Naive thymus-derived CD4-positive, alpha-beta T cell (primary cell): ENCODE results near the gene FAM120B. TPM values are rescaled to one million over a fixed set of nuclear protein-coding genes. Genes with fewer than 3 reads are reported as not detected.
A peak's percentile ranks its signal among the peaks of the same experiment; 100 is the strongest.

ENCODE experiments used
- ATAC-seq: fragments of 150-1000 bp; cut with Tn5 transposase; 2 replicates; pipeline ENCODE4 v1.10.0; 2021; ENCODE audit warnings: mild to moderate bottlenecking, moderate library complexity
- CTCF ChIA-PET: fragments of 350-600 bp; sonication (Branson Sonifier 250); formaldehyde crosslinking; loops from one replicate; lab custom pipeline; 2021; ENCODE audit warnings: antibody characterized with exemption; lab: Charles Lee
- POLR2A ChIA-PET: fragments of 350-600 bp; sonication (Branson Sonifier 250); formaldehyde crosslinking; loops from one replicate; lab custom pipeline; 2021; ENCODE audit warnings: antibody characterized with exemption, inconsistent platforms; lab: Charles Lee
- DNase-seq, 9 donors: peaks; one replicate each; pipeline versions ENCODE4 v3.0.0 to v3.0.0-alpha.2; 2020 to 2022; ENCODE audit warnings: mixed read lengths in 1 of 9
- H3K27ac ChIP-seq: one replicate; pipeline ENCODE4 v1.7.0; 2013; ENCODE audit warnings: mild to moderate bottlenecking, low read depth, low read length, moderate library complexity
- H3K27me3 ChIP-seq, 2 donors: one replicate each; pipeline ENCODE4 v1.7.0; 2013; ENCODE audit warnings: low read length in 2 of 2, mild to moderate bottlenecking in 2 of 2, moderate library complexity in 2 of 2; ENCODE audit not compliant: control insufficient read depth in 2 of 2, insufficient read depth in 2 of 2
- H3K36me3 ChIP-seq, 3 experiments: 1 replicate in 2 of 3; 2 replicates in 1 of 3; pipeline ENCODE4 v1.7.0; 2013; ENCODE audit warnings: low read length in 3 of 3, mild to moderate bottlenecking in 3 of 3, moderate library complexity in 1 of 3; ENCODE audit not compliant: insufficient read depth in 3 of 3, control insufficient read depth in 2 of 3
- H3K4me1 ChIP-seq, 2 donors: one replicate each; pipeline ENCODE4 v1.7.0; 2013; ENCODE audit warnings: low read length in 2 of 2, mild to moderate bottlenecking in 2 of 2, moderate library complexity in 1 of 2; ENCODE audit not compliant: control insufficient read depth in 2 of 2, insufficient read depth in 2 of 2
- H3K4me3 ChIP-seq: 2 replicates; pipeline ENCODE4 v1.7.0; 2013; ENCODE audit warnings: mild to moderate bottlenecking, low read length
- H3K9me3 ChIP-seq, 3 experiments: 1 replicate in 2 of 3; 2 replicates in 1 of 3; pipeline ENCODE4 v1.7.0; 2013; ENCODE audit warnings: low read length in 3 of 3; ENCODE audit not compliant: control insufficient read depth in 2 of 3
- H3K27ac Mint-ChIP-seq, 9 donors: one replicate each; pipeline ENCODE4 v1.8.0; 2020 to 2022; ENCODE audit warnings: mixed read lengths in 9 of 9, mild to moderate bottlenecking in 8 of 9, moderate library complexity in 5 of 9, inconsistent platforms in 2 of 9
- H3K27me3 Mint-ChIP-seq, 5 donors: one replicate each; pipeline ENCODE4 v1.8.0; 2021 to 2022; ENCODE audit warnings: mixed read lengths in 5 of 5, mild to moderate bottlenecking in 1 of 5
- H3K36me3 Mint-ChIP-seq, 5 donors: one replicate each; pipeline ENCODE4 v1.8.0; 2020 to 2022; ENCODE audit warnings: mixed read lengths in 5 of 5, mild to moderate bottlenecking in 3 of 5, inconsistent platforms in 1 of 5
- H3K4me1 Mint-ChIP-seq, 7 donors: one replicate each; pipeline ENCODE4 v1.8.0; 2020 to 2022; ENCODE audit warnings: mixed read lengths in 7 of 7, mild to moderate bottlenecking in 3 of 7, inconsistent platforms in 1 of 7
- H3K4me3 Mint-ChIP-seq, 10 donors: one replicate each; pipeline ENCODE4 v1.8.0; 2020 to 2022; ENCODE audit warnings: mild to moderate bottlenecking in 10 of 10, mixed read lengths in 10 of 10, moderate library complexity in 6 of 10, inconsistent platforms in 2 of 10
- H3K9me3 Mint-ChIP-seq, 11 donors: one replicate each; pipeline ENCODE4 v1.8.0; 2020 to 2022; ENCODE audit warnings: mixed read lengths in 11 of 11, mild to moderate bottlenecking in 4 of 11, inconsistent platforms in 1 of 11, moderate library complexity in 1 of 11
- intact Hi-C, 2 donors: fragments of 100-400 bp; cut with micrococcal nuclease; formaldehyde crosslinking; loops; one replicate each; pipeline ENCODE4 v1.15.1; 2023
- polyA plus RNA-seq, 2 donors: library from polyadenylated mRNA; unstranded; fragments of 300-500 nt; fragmentation: Illumina TruSeq; gene quantifications; one replicate each; pipeline ENCODE4 v1.2.3, GENCODE V29; 2021
- total RNA-seq, 6 experiments: library from RNA in 5 of 6; stranded (reverse) in 5 of 6; gene quantifications; 1 replicate in 5 of 6; 2 replicates in 1 of 6; pipeline ENCODE4 v1.2.3 and lab custom pipeline; 2021 to 2026

FAM120B gene
- 10 to 100 TPM; 27.2 to 53.4 (median 35.5) TPM for total RNA-seq
- polyA plus RNA-seq: 10 to 100 TPM; 31.0 to 49.3 TPM
- total RNA-seq (lab: John Stamatoyannopoulos, UW): 55.2 reads per million, percentile 73 among the genes with 10 or more reads in this experiment

DNA sequence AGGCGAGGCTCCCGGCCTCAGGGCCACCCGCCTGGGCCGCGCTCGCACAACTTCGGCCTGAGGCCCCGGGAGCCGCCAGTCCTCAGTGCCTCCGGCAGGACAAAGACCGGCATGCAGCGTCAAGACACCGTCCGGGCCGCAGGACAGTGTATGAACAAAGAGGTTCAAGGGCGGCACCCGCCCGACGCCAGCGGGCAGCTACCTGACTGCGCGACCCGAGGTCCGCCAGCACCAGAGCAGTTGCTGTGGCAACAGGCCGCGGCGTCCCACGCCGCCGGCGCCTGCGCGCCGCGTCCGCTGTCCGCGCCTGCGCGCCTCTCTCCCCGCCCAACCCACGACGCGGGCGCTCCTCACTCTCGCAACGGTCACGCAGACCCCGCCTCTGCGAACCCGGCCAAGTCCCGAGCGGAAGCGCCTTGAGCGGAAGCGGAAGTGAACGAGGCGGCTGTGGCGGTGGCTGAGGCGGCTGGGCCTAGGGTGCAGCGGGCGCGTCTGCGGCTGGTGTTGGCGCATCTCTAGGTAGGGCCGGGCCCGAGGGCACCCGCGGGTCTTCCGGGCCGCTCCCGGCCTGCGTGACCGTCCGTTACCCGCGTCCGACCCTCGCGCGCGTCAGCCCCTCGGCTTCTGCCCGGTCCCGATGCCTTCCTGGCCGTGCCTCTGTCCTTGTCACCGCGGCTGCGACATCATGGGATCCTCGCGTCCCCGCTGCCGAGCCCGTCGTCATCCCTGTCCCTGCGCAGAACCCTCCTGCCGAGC lies at the start of gene FAM120B:
Gene FAM120B, plus strand, starts transcription at position 435 of the 756 bp plus-strand sequence. CDS start 10,633 bp downstream, outside the sequence.
- Mint-ChIP-seq H3K36me3 (peaks cover 2 to 19% (median 11%) of the 10 kb centered on the region in 5 donors), H3K4me1 (peaks cover 35 to 49% (median 43%) of the 10 kb centered on the region in 7 donors), H3K27me3 (peaks cover 5 to 37% (median 11%) of the 10 kb centered on the region in 5 donors), H3K9me3 (peaks cover 1 to 5% (median 4%) of the 10 kb centered on the region in 11 donors), H3K27ac (peak within 1 kb of the TSS; percentile 92 to 98 (median 95)), H3K4me3 (peak within 1 kb of the TSS; percentile 88 to 98 (median 96))
- Histone ChIP-seq H3K27me3 (no peaks in the 10 kb centered on the region), H3K9me3 (no peaks in the 10 kb centered on the region), H3K4me1 (peaks cover 28 to 43% of the 10 kb centered on the region in 2 donors), H3K27ac (peak within 1 kb of the TSS; percentile 87), H3K4me3 (peak within 1 kb of the TSS; percentile 84), H3K36me3 (peaks cover 0 to 5% (median 0%) of the 10 kb centered on the region in 3 experiments)
- ChIA-PET POLR2A (interaction anchor here (0.7 to 4.5 kb wide), 12 partner anchors 10 to 605 kb away, joined by 3 to 29 read pairs (median 4); partner anchors contain the start of genes DLL1, PDCD2, PSMB1 and TBP), CTCF (interaction anchor here (3.7 kb wide), 1 partner anchor 14 kb away, joined by 15 read pairs; the partner anchor contains the start of gene DLL1)
- peak; percentile 90 to 95 (median 94) for DNase-seq
- peak; percentile 97 for ATAC-seq
- intact Hi-C loops: loop anchor here (1.0 to 2.0 kb wide), 13 partner anchors 11 to 1412 kb away; partner anchors contain the start of genes C6orf120 (in 2 of the 2), DYNLT2 (in 2 of the 2), ERMARD (in 2 of the 2) and PDCD2 (in 2 of the 2)

GRCh38 chr6:170257376-170257775 lies 49.2 kb upstream of the FAM120B start:
- POLR2A ChIA-PET: no interaction called here
- DNase-seq: no peak
- intact Hi-C loops: no loop called here

GRCh38 chr6:170258407-170258806 lies 48.2 kb upstream of the FAM120B start:
- POLR2A ChIA-PET: no interaction called here
- no peaks in the 10 kb centered on the region for H3K9me3 Mint-ChIP-seq
- peaks cover 0 to 3% (median 0%) of the 10 kb centered on the region in 7 donors for H3K4me1 Mint-ChIP-seq
- Histone ChIP-seq H3K4me3 (no peak overlapping the region), H3K9me3 (no peaks in the 10 kb centered on the region), H3K27ac (no peak overlapping the region), H3K4me1 (no peaks in the 10 kb centered on the region), H3K27me3 (no peaks in the 10 kb centered on the region), H3K36me3 (no peaks in the 10 kb centered on the region)
- ATAC-seq: no peak
- CTCF ChIA-PET: no interaction called here
- H3K4me3 Mint-ChIP-seq: no peak overlapping the region
- no peak for DNase-seq
- H3K36me3 Mint-ChIP-seq: no peaks in the 10 kb centered on the region
- intact Hi-C loops: no loop called here
- H3K27ac Mint-ChIP-seq: no peak overlapping the region
- peaks cover 0 to 25% (median 4%) of the 10 kb centered on the region in 5 donors for H3K27me3 Mint-ChIP-seq

More at GRCh38 chr6:170257376-170257775, 49.2 kb upstream of the FAM120B start:
- Mint-ChIP-seq H3K36me3 (no peaks in the 10 kb centered on the region), H3K27ac (no peak overlapping the region), H3K9me3 (no peaks in the 10 kb centered on the region), H3K4me1 (peaks cover 0 to 3% (median 0%) of the 10 kb centered on the region in 7 donors), H3K27me3 (peaks cover 0 to 16% (median 0%) of the 10 kb centered on the region in 5 donors), H3K4me3 (no peak overlapping the region)
- Histone ChIP-seq H3K4me1 (no peaks in the 10 kb centered on the region), H3K4me3 (no peak overlapping the region), H3K36me3 (no peaks in the 10 kb centered on the region), H3K27ac (no peak overlapping the region), H3K27me3 (no peaks in the 10 kb centered on the region), H3K9me3 (no peaks in the 10 kb centered on the region)
- CTCF ChIA-PET: interaction anchor here (0.6 kb wide), 1 partner anchor 282 kb away, joined by 3 read pairs; no protein-coding TSS in a partner anchor
- no peak for ATAC-seq

DNA sequence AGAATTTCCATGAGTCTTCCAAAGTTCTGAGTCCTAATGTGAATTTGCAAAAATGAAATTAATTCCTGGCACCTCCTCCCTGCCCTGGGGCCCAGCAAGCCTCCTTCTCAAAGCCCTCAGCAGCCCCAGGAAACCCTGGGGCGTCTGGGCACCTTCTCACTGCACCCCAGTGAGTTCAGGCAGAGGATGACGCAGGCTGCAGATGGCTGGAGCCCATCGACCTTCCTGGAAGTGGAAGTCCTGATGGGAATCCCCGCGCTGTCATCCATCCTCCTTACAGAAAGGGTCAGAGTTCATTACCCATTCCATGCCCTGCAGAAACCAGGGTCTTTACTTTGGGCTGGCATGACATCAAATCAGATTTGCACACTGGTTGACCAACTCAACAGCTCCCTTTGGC lies 47.3 kb upstream of the FAM120B start:
- ChIA-PET POLR2A (no interaction called here), CTCF (no interaction called here)
- H3K4me3 ChIP-seq: no peak overlapping the region
- ATAC-seq (no peak), DNase-seq (no peak)
- no peaks in the 10 kb centered on the region for H3K9me3 ChIP-seq
- intact Hi-C loops: no loop called here
- Mint-ChIP-seq H3K36me3 (no peaks in the 10 kb centered on the region), H3K9me3 (no peaks in the 10 kb centered on the region), H3K4me1 (peaks cover 0 to 3% (median 0%) of the 10 kb centered on the region in 7 donors), H3K4me3 (no peak overlapping the region), H3K27me3 (peaks cover 0 to 28% (median 5%) of the 10 kb centered on the region in 5 donors), H3K27ac (no peak overlapping the region)
- H3K4me1 ChIP-seq: no peaks in the 10 kb centered on the region
- no peaks in the 10 kb centered on the region for H3K27me3 ChIP-seq
- H3K36me3 ChIP-seq: no peaks in the 10 kb centered on the region
- no peak overlapping the region for H3K27ac ChIP-seq

GRCh38 chr6:170260686-170261085 lies 45.9 kb upstream of the FAM120B start:
- ATAC-seq (no peak), DNase-seq (no peak)
- ChIA-PET POLR2A (no interaction called here), CTCF (no interaction called here)
- Mint-ChIP-seq H3K27ac (no peak overlapping the region), H3K27me3 (peaks cover 0 to 34% (median 5%) of the 10 kb centered on the region in 5 donors), H3K4me3 (no peak overlapping the region), H3K9me3 (no peaks in the 10 kb centered on the region), H3K36me3 (no peaks in the 10 kb centered on the region), H3K4me1 (peaks cover 0 to 1% (median 0%) of the 10 kb centered on the region in 7 donors)
- Histone ChIP-seq H3K4me1 (no peaks in the 10 kb centered on the region), H3K36me3 (no peaks in the 10 kb centered on the region), H3K9me3 (no peaks in the 10 kb centered on the region), H3K27ac (no peak overlapping the region), H3K27me3 (no peaks in the 10 kb centered on the region), H3K4me3 (no peak overlapping the region)
- intact Hi-C loops: no loop called here

GRCh38 chr6:170261643-170262488 lies 44.7 kb upstream of the FAM120B start:
- Histone ChIP-seq H3K4me1 (no peaks in the 10 kb centered on the region), H3K36me3 (no peaks in the 10 kb centered on the region), H3K9me3 (no peaks in the 10 kb centered on the region), H3K27me3 (no peaks in the 10 kb centered on the region), H3K4me3 (no peak overlapping the region), H3K27ac (no peak overlapping the region)
- POLR2A ChIA-PET: interaction anchor here (0.5 kb wide), 1 partner anchor 509 kb away, joined by 6 read pairs; no protein-coding TSS in a partner anchor
- Mint-ChIP-seq H3K4me3 (no peak overlapping the region), H3K27ac (no peak overlapping the region), H3K27me3 (peaks cover 0 to 40% (median 5%) of the 10 kb centered on the region in 5 donors), H3K9me3 (no peaks in the 10 kb centered on the region), H3K4me1 (peaks cover 0 to 1% (median 0%) of the 10 kb centered on the region in 7 donors), H3K36me3 (no peaks in the 10 kb centered on the region)
- CTCF ChIA-PET: no interaction called here
- no peak for ATAC-seq
- intact Hi-C loops: no loop called here
- no peak for DNase-seq
